Activated naive CD4-positive, alpha-beta T cell treated with anti-CD3 and anti-CD28 coated beads, Interleukin-2, amount 50 U/mL, for 16 hours (primary cell): ENCODE measurements around the gene CD46.

ENCODE experiments used
- DNase-seq: peaks from one replicate; pipeline ENCODE4 v3.0.0-alpha.2; 2020

CD46 gene

DNA sequence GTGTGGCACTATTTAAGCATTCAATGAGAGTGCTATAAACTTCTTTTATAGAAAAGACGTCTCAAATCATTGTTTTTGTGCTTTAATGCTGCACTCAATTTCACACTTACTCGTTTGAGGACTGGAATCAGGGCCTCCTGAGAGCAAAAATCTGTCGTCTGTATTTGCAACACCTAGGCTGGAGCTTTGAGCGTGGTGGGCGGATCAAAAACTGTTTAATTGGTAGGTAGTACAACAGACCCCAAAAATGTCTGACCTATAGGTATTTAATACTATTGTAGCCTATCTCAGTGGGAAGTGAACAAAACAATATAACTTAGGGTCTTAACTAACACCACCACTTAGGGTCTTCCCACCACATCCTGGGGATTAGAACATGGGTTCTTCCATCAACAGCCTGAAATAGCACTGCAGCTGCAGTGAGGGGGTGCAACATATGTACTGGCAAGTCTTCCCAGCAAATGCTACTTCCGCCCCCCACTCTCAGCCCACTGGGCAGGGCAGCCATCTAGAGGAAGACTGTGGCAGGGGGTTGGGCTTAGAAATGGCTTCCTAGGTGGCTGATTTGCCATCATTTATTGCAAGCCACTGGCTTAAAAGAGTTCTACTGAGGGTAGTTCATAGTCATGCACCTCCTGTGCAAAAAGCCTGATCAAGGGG, 48.3 kb downstream of the CD46 start:
- DNase-seq = no peak

DNA sequence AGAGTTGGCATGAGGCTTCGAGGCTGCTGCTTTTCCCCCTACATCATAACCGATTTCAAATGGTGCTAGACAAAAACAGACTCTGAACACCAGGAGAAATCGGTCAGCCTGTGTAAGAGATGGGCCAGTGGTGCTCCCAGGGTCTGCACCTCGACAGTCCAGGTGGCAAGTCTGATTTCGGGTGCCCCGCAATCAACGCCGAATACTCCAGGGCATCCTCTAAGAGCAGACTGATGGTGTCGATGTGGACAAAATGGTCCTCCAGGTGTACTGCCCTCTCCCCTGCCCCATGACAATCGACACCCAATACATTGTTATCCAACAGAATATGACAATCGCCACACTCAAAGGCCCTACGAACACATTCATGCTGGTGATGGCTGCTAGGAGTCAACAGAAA, 50.0 kb downstream of the CD46 start:
- no peak for DNase-seq

DNA sequence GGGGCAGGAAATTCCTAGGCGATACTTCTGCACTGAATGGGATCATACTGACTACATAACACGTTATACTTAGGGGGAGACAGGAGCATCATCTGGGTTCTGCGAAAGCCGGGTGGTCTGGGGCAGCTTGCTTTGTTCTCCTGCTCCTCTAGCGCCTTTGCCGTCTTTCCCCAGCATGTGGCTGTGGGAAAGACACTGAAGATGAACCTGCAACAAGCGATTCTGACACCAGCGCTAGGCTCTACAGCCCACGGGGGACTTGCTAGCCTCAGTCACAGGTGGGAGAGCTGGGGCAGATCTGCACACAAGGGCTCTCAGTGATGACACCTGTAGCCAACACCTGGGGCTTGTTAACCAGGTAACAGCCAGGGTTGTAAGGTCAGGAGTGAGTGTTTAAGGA, 51.8 kb downstream of the CD46 start:
- DNase-seq = no peak

DNA sequence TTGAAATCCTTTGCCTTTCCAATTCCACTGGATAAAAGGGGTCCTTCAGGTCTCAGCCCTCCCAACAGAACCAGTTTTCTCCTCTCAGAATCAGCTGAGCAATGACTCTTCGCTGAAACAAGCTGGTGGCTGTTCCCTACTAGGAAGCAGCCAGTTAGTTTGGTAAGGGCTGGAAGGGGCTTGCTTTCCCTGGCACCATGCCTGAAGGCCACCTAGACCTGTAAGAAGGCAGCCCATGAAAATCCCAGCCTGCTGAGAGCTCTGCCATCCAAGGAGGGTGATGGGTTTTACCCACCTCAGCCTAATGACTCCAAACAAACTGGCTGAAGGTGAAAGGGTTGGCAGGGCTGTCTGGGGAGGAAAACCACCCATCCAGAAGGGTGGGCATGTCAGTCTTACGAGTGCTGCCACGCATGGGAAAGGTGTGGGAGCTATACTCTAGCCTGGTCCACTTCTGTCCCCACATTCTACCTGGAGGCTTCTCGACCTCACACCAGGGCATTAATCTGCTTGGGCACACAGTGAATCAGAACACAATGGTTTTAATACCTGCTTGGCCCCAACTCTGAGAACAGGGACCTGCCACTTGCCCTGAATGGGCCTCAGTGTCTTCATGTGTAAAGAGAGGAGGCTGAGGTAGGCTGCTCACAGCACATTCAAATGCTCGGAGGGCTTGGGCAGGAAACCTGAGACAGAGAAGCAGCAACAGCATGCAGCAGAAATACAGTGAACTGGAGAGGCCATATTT, 53.0 kb downstream of the CD46 start:
- DNase-seq = no peak

DNA sequence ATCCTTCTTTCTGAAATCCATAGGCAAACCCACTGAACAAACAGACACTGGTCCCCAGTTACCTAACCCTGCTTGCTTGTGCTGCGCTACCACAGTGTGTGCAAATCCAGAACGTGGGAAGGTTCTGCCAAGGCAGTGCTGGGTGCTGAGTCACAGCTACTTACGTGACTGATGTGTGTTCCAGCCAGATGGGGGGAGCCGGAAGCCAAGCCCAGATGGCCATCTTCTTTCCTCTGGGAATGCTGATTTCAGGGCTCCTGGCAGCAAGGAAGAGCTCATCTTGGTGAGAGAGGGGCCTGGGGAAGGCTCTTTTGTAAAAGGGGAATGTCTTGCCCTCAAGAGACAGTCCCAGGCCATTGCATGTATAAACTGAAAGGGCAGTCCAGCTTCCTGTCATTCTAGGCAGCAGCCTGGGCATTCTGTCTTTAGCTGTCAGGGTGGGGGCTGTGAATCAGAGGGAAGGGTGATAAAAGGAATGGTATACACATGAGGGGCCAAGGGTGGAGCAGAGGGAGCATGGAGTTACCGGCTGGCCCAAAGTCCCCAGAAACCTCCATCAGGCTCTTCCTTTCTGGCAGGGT, 54.1 kb downstream of the CD46 start:
- DNase-seq = no peak

DNA sequence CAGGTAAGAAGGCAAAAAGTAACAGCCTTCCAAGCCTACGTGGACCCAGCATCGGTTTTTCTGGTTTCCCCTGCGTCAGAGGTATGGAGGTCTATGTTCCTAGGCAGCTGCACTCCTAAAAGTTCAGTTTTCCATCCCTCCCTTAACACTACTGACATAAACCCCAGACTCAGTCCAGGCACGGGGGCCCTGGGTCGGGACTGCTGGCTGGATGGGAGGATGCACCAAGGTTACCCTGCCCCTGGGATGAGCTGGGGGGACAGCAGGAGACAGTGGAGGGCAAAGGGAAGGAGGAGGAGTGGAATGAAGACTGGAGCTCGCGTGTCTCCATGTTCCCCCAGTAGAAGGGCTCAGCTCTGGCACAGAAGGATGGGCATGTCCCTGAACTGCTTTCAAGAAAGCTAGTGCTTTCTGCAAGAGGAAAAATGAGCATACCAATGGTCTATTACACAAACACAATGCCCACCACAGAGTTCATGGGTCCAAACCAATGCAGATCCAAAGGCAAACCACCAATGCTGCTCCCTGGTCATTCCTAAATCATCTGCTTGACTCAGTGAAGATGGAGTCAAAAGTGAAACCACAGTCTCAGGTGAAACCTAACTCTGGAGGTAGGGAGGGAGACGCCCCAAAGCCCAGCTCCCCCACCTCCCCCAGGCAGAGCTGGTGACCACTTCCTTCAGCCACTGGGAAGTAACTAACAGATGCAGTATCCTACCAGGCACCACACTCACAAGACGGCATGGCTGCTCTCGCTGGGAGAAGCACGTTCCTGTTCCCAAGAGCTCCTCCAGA, 54.9 kb downstream of the CD46 start:
- DNase-seq = no peak

DNA sequence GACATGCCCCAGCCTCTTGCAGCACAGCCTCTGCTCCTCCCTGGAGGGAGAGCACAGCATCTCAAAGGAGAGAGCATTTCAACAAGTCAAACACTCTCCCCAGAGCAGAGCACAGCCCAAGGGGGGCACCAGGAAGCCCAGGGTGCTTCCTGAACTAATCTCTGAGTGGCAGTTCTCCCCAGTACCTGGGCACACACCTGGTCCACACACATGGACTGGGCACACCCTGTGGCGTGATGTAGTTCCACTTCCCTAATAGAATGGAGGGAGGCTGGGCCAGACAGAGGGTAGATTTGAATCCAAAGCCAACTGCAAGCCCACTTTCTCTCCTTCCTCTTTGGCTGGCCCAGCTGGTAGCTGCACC, 55.5 kb downstream of the CD46 start:
- DNase-seq = no peak

DNA sequence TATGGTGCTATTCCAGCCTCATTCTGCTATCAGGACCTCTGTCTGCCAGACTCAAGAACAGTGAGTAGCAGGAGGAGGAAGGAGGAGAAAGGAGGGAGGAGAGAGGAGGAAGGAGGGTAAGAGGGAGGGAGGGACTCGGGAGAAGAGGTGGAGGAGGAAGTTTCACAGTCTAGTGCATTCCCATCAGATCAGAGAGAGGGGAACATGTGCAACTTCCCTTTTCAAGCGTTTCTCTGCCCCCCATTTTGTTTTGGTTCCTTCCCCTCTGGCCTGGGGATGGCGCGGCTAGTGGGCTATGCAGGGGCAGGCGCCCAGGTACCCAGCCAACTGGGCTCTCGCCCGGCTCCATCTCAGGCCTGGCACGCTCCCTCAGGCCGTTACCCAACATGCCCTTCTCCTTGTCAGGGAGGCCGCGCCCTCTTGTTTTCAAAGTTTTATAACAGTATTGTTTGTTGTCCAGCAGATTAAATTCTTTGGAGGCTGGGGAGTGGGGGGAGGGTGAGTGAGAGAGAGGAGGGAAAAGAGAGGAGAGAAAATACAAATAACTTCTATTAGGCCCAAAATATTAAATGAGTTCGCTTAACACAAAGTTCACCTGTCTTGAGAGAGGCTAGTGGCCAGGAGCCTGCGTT, 56.0 kb downstream of the CD46 start:
- no peak for DNase-seq

DNA sequence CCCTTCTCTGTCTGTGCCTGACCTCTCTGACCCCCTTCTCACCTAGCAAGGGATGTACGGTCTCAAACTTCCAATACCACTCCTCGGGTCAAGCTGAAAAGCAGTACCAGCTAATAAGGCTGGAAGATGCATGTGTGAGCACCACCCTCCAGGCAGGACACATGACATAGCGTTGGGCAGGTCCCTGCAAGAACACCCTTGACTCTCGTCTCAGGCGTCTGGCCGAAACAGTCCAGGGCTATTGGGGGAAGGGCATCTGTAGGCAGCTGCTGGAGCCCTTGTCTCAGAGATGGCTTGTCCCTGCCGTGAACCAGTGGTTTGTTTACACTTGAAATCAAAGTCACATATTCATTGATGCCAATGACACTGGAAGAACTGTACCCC, 56.5 kb downstream of the CD46 start:
- DNase-seq = no peak

DNA sequence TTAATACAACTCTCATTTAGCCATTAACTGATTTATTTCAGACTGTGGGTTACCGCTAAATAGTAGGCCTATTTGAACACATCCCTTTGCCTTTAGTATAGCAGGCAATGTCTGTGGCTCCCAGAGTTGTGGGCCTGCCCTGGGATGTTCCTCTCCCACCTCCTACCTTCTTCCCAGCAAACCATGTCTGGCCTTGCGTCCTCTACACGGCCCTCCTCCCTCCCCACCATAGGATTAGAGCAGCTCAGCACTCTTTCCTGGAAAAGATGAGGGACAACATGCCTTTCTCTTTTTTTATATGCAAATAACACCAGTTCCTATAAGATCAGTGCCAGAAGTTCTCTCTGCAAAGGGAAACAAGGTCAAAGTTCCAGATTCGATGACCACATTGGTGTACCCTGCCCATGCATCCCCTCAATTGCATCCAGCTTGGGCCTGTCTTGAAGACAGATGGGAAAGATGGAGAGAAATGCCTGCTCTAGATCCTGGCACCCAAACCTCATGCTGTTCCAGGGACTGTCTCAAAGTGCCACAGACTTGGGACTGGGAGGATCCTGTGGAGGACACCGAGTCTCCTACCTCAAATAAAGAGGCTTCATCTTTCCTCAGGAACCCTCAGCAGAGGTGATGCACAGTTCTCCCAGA, 57.2 kb downstream of the CD46 start:
- DNase-seq = no peak

DNA sequence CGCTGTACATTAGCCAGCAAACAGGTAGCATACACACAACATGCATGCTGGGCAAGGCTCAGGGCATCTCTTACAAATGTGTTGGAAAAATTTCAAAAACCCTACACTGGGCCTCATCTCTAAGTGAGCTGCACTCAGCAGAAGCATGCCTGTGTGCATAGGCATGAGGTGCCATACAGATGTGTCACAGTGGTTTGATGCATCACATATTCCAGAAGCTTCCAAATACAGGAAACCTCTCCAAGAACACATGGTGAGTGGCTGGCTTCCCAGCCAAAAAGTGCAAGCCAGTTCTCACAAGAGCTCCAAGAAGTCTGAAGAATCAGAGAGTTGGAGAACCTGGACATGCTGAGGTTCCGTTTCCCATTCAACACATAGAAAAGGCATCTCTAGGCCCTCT, 58.3 kb downstream of the CD46 start:
- DNase-seq = no peak

DNA sequence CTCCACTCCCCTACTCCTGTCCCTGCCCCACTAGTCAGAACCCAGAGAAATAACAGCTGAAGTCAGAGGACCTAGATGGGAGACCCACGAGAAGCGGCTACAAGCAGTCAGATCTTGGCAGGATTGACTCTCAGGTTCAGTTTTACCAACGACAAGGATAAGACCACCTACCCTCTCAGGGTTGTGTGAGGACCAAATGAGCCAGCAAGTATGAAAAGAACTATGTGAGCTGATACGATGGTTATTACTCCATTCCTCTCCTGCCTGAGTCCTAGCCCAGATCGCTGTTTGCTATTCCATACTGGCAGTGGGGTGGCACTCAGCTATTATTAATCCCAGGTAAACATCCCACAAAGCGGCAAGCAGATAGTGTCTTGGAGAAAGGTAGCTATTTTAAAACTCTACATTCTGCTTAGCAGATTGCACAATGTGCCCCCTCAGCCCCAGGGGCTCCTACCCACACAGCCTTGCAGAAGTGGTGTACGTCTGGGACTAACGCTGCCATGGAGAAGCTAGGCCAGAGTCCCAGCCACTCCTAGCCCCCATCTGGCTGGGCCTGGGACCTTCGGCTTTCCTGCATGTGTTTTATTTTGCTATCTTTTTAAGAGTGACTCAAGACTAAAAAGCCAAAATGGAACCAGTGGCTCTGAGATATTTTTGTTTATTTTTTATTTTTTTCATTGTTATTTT, 58.9 kb downstream of the CD46 start:
- DNase-seq = no peak

DNA sequence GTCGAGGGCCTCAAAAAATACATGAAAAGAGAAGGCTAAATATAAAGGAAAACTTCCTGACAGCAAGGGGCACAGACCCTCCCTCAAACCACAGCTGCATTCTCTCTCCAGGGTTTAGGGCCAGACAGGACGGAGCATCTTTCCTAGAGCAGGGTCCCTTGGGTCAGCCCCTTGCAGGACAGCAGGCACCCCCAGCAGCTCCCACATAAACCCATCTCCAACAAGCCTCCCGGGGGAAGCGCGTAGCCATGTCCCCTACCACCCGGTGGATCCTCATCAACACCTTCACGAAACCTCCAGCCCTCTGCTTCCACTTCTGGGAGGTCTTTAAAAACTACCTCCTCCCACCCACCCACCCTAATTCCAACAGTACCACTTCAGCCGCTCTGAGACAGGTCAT, 59.5 kb downstream of the CD46 start:
- DNase-seq = no peak

DNA sequence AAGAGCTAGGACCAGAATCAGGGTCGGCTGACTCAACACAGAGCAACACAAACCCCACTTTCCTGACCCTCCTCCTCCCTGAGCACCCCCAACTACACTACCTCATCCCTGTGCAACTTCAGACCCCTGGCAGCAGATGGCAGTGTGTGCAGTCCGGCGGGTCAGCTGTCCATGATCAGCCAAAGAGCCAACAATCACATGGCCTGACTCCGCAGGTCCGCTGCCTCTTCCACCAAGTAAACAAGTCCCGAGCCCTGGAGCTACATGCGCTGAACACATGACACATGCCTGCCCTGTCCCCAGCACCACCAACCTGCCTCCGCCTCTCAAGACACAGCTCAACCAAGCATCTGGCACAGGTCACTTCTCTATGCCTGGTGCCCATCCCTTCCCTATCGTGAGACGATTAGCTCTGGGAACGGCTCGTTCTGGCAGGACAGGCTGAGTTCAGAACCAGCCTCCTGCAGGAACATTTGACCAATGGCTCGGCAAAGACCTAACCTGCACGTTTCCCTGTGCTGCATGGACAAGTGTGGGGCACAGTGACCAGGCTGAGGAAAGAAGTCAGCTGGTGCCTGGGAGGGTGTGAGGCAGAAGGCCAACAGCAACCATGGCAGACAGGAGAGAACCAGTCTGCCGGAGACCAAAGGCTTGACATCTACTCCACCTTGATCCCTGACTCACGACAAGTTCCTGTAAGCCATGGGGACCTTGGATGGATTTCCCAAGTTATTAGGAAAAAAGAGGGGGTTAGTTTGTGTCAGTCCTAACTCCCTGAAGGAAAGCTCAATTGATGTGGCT, 60.3 kb downstream of the CD46 start:
- DNase-seq = no peak

DNA sequence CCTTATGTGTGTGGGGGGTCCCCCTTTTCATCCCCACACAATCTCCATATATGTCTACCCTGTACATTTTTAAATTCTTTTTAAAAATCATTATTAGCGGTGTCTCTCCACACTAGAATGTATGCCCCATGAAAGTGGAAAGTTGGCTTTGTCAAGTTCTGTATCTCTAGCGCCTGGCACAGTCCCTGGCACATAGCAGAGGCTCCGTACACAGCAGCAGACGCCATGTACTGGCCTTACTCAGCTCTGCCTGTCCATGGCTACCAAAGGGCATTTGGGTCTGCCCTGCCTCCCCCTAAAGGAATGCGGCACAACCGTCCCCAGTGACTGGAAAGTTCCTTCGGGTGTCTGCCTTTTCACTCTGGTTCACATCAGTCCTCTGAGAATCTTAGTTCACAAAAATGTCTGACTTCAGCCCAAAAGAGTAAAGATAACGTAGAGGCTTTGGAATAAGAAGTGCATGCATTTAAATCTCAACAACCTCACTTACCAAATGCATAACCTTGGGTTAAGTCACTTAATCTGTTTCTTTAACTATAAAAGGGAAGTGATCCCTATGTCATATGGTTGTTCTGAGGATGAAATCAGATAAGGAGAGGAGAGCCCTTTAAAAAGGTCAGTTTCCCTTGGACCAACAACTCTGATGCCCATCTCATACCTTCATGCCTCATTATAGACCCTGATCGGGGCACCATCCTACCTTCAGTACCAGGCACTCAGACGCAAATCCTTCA, 61.1 kb downstream of the CD46 start:
- DNase-seq = no peak

DNA sequence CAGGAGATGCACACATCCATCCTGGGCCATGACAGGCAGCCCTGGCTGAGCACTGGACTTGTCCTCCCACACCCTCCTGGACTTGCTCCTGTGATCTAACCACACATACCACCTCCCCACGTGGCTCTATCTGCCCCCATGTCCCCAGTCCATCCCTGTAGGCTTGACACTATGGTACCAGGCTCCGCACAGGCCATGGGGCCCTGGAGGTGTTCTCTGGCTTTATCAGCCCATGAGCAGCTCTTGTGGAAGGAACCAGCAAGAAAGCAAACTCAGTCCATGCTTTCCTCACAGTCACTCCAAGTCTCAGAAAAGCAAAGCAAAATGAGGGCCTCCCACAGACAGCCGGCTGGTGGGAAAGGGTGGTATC, 61.6 kb downstream of the CD46 start:
- no peak for DNase-seq

DNA sequence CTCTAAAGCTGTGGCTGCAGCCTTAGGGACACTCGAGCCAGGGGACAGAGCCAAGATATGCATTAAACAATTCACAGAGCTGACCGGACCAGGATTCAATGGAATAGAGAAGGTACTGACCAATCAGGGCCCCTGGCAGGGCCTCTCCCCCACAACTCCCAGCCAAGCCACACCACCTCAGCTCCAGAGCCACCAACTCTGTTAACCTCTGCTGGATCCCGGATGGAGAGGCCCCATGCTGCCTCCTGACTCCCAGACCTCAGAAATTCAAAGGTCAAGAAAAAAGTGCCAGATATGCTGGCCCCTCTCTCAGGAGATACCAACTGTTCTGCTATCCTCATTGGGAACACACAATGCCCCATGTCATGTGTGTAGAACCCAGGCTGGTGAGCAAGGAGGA, 62.1 kb downstream of the CD46 start:
- DNase-seq = no peak

DNA sequence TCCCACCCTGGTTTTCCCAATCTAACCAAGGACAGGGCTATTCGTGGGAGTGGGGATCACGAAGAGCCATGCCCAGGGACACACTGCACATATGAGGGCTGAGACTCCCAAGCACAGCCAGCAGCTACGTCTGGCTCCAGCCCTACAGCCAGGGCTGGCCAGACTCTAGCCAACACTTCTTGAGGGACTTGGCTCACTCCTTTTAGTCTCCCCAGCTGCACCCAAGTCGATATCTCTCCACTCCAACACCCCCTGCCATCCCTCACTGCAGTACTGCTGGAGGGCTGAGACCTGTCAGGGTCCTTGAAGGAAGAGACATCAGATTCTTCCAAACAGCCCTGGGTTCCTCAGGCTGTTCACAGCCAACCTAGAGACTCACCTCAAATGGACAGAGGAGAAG, 62.6 kb downstream of the CD46 start:
- DNase-seq = no peak

DNA sequence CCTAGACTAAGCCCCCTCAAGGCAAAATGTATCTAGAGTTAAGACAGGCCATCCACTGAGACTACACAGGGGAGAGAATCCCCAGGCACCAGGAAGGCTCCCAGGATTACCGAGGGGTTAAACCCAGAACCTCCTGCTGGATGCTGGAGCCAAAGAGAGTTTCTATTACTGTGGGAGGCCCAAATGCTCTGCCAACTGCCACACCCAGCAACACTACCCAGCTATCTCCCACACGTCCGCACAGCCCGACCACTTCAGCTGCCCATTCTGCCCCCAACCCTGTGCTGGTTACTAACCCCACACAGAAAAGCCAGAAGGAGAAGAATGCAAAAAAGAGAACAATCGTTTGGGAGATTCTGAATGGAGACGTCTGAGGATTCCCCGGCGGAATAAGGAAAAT, 63.6 kb downstream of the CD46 start:
- DNase-seq = no peak

DNA sequence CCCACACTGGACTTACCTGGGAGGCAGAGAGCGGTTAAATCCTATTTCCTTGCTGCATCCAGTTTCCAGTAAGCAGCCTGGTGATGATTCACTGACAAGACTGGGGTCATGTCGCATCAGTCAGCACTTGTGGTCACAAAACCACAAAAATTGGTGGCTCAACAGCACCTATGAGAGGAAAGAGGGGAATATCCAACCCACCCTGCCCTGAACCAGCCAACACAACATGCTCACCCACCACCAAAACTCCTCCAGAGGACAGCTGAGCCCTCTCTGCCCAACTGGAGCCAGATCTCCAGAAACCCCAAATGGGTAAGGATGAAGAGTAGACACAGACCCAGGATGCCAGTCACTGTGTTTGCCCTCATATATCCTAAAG, 64.0 kb downstream of the CD46 start:
- no peak for DNase-seq

DNA sequence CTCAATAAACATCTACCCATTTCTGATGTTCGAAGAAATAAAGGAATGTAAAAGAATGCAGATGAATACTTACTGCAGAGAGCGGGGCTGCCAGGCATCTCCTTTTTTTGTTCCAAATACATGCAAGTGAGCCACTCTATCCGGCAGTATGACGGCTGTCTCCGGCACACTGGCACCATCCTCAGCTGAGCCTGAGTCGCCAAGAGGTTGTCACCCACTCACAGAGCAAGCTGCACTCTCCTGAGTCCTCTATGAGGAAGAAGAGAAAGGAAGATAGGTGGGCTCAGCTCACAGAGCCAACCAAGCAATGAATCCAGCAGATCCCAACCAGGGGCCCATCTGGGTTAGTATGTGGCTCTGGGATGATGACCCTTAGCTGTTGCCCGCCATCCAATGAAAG, 65.3 kb downstream of the CD46 start:
- no peak for DNase-seq
